Activated CD4-positive, CD25-positive, alpha-beta regulatory T cell treated with anti-CD3 and anti-CD28 coated beads, Interleukin-2, amount 50 U/mL, for 24 hours (primary cell): ENCODE data around the gene GVQW3.

Source experiments
- ATAC-seq, 2 donors: fragments of 150-1000 bp; cut with Tn5 transposase; one replicate each; pipeline ENCODE4 v1.10.0; 2021; ENCODE audit warnings: mild to moderate bottlenecking in 1 of 2, moderate library complexity in 1 of 2

The GVQW3 gene

GRCh38 chr11:76380977-76381719 is at the start of gene GVQW3, which contains the start of gene THAP12:
Gene GVQW3, plus strand, starts transcription at chr11:76381323. Its CDS starts 506 bp downstream, at chr11:76381829.
Gene THAP12, minus strand, starts transcription at chr11:76381132. Its CDS starts 296 bp downstream, at chr11:76380836.
- peak; percentile 83 for ATAC-seq

- no peak for ATAC-seq
Observed at GRCh38 chr11:76334826-76335389, 46.2 kb upstream of the GVQW3 start.

DNA sequence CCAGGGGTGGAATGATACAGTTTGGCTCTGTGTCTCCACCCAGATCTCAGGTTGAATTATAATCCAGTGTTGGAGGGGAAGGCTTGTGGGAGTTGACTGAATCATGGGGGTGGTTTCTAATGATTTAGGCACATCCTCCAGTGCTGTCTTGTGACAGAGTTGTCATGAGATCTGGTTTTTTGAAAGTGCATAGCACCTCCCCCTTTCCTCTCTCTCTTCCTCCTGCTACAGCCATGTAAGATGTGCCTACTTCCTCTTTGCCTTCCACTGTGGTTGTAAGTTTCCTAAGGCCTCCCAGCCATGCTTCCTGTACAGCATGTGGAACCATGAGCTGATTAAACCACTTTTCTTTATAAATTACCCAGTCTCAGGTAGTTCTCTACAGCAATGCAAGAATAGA is 45.3 kb upstream of the GVQW3 start:
- ATAC-seq = no peak

GRCh38 chr11:76336597-76336996 is 44.5 kb upstream of the GVQW3 start:
- ATAC-seq = no peak

DNA sequence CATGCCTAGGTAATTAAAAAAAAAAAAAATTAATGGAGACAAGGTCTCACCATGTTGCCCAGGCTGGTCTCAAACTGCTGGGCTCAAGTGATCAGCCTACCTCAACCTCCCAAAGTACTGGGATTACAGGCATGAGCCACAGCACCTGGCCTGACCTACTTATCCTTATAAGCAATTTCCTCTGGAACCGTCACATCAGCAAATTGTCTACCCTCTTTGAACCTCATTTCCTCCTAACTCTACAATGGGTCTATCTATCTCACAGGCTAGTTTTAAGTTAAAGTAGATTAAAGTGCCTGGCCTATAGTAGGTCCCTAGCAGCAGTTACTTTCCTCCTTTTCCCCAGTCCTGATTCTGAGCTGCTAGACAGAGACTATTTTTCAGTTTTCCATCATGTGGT is 43.7 kb upstream of the GVQW3 start:
- no peak for ATAC-seq

DNA sequence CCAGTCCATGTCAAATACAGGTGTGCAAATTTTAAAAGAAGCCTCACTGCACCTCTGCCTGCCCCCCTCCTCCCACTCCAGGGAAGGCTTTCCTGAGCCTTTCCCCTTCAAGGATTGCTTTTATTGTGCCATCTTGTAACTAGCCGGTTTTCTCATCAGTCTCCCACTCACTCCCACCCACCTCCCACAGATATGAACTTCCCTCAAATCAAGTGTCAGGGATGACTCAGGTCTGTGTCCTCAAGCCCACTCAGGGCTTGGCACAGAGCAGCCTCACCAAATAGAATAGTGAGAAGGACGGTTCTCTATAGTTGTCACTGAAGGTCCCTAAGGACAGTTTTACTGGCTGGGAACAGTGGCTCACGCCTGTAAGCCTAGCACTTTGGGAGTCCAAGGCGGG is 43.2 kb upstream of the GVQW3 start:
- ATAC-seq = no peak

GRCh38 chr11:76339221-76339620 is 41.9 kb upstream of the GVQW3 start:
- no peak for ATAC-seq

DNA sequence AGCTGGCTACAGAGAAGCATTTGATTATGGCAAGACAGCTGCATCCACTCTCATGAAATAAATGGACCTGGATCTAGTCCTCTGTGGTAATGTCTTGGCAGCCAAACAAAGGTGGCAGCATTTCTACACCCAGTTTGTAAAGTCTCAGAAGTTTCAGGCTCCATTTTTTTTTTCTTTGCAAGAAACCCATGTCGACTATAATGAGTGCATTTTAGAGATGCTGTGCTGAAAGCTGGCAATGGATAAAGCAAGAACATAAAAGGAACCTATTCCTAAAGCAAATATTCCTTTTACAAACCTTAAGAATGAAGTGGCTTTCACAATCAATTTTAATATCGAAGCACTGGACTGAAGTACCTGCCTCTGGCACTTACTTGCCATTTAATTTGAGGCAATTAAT is 33.7 kb upstream of the GVQW3 start:
- ATAC-seq = no peak

DNA sequence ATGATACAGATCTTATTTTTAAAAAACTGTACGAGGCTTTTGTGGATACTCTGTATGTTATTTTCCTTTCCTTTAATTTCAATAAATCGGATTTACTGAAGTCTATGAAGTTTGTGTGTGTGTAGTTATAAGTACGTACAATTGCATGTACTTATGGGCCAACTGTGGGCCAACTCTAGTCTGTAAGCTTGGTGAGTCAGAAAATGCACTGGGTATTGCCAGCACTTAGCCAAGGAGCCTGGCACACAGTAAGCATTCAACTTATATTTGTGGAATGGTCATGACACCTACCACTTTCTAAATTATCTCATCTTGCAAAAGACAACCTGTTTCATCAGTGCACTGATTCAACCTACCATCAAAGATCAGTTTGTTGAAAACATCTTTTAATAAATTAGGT is 32.8 kb upstream of the GVQW3 start:
- no peak for ATAC-seq

DNA sequence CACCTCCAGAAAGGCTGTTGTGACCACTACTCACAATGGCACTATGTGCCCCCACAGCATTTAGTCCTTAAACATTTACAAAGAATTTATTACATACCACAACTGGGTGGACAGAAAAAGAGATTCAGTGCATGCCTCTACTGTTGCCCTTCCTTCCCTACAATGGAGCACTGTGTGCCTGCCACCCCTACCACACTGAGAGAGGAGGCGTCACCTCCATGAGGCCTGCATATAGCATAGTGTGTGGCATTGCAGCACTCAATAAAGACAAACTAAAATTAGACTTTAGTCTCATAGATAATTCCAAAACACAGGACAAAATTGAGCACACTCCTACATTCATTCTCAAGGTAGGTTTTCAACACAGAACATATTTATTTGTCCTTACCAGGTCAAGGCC is 26.0 kb upstream of the GVQW3 start:
- no peak for ATAC-seq

DNA sequence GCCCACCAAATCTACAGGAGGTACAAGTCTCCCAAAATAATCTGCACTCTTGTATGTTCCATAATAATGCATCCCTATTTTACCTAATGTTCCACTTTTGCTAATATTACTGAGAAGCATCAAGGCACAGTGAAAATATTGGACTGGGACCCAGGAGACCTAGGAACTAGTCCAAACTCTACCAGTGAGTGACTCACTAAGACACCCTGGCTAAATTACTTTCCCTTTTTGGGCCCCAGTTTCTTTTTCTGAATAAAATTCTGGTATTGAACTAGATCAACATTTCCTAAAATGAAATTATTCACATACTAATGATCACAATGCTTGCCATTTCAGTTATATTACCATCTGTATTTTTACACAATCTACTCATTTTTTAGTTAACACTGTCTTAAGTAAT is 19.7 kb upstream of the GVQW3 start:
- peak; percentile 9 to 30 for ATAC-seq

DNA sequence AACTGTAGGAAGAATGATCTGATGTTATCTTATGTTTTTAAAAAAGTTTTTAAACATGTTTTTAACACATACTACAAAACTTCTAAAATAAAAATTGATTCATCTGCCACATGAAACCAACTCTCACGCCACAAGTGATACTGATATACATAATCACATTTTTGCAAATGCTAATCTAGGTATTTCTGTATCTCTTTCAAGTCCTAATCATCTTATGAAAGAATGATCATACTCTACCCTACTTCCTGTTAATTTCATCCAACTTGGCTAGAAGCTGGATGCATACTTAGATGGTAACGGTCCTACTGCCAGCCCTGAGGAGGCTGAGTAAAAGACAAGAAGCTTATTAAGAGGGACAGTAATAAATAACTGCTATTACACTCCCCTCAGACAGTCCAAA is 19.3 kb upstream of the GVQW3 start:
- ATAC-seq = peak; percentile 58 to 60

GRCh38 chr11:76362716-76363115 is 18.4 kb upstream of the GVQW3 start:
- no peak for ATAC-seq

DNA sequence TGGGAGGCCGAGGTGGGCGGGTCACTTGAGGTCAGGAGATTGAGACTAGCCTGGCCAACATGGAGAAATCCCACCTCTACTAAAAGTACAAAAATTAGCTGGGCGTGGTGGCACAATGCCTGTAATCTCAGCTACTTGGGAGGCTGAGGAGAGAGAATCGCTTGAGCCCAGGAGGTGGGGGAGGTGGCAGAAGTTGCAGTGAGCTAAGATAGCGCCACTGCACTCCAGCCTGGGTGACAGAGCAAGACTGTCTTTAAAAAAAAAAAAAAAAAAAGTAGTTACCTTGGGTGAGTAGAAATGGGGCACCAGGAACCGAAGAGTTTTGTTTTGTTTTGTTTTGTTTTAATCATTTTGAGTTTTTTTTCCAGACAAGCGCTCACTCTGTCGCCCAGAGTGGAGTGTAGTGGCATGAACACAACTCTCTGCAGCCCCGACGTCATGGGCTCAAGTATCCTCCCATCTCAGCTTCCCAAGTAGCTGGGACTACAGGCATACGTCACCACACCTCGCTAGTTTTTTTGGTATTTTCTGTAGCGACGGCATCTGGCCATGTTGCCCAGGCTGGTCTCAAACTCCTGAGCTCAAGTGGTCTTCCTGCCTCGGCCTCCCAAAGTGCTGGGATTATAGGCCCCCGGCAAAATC is 16.0 kb upstream of the GVQW3 start:
- no peak for ATAC-seq

GRCh38 chr11:76368490-76368889 is 12.6 kb upstream of the GVQW3 start:
- no peak for ATAC-seq

- ATAC-seq = no peak
Observed at GRCh38 chr11:76369406-76369805, 11.7 kb upstream of the GVQW3 start.

GRCh38 chr11:76371170-76371569 is 10.0 kb upstream of the GVQW3 start:
- peak; percentile 98 to 99 for ATAC-seq

GRCh38 chr11:76376746-76377558 is 4.2 kb upstream of the GVQW3 start:
- no peak for ATAC-seq

- ATAC-seq = no peak
Observed at GRCh38 chr11:76379807-76380158, 1.3 kb upstream of the GVQW3 start.

DNA sequence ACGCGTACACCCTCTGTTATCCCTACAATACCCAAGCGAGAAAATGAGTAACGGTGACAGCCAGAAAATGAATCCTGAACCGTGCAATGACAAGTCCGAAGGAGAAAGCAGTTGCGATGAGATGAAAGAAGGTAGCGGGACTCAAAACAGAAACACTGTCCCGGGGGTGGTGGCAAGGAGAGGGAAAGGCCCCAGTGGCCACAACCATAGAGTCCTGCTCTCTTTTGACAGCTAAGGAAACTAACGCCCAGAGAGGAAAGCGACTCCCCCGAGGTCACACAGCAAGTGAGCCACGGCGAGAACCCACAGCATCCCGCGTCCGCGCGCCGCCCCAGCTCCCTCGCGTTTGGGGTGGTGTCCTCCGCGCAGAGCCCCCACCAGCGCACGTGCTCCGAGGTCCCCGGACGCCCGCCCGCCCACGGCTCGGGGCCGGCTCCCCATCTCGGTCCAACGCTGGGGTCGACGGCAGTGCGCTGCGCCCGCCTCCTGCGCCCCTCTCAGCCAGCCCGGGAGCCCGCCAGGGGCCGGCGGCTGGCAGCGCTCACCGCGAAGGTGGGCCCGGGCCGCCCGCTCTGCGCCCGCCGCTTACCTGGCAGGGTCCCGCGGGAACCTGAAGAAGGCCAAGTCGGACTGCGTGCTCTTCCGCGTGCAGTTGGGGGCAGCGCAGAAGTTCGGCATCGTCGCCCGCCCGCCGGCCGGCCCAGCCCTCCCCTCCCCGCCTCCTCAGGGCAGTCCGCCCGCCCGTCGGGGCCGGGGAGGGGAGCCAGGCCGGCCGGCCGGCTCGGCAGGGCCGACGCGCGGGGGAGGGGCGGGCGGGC is 755 bp upstream of the GVQW3 start:
- ATAC-seq = peak; percentile 27 to 31

DNA sequence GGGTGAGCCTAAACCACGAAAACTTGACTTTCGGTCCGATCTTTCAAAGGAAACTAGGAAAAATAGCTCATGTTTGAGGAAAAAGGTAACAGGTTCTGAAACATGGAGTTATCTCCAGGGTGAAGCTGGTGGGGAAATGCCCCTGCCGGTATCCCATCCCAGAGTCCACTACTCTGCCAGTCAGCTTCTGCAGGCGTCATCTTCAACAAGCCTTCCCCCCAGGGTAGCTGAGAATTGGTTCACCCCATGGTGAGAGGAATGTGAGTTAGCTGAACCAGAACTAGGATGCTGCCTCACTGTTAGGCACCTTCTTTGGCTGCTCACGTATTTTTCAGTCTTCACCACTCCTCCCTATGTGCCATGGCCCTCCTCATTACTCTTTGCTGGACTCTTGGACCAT is 1.1 kb downstream of the GVQW3 start:
- no peak for ATAC-seq

- ATAC-seq = no peak
Observed at GRCh38 chr11:76385903-76386302, 4.8 kb downstream of the GVQW3 start.
